Prostate gland (tissue), 2 donors: Measurements from ENCODE around the gene PTEN. TPM values are rescaled to one million over a fixed set of nuclear protein-coding genes. Genes with fewer than 3 reads are reported as not detected.
"Not testable (repeated sequence)": the region's sequence is repeated elsewhere in the genome, so short reads cannot be mapped to it uniquely, and the experiment has no call there.

ENCODE experiments used
- DNase-seq: peaks from one replicate; pipeline ENCODE4 v3.0.0-alpha.2; 2019; ENCODE audit warnings: low spot score
- H3K27ac ChIP-seq, 2 donors: fragments of 200-600 bp; sonication (generic); 2 replicates each; pipeline ENCODE4 v1.5.1; 2017 to 2019
- H3K27me3 ChIP-seq: fragments of 200-600 bp; sonication (generic); replicated peaks from 2 replicates; pipeline ENCODE4 v1.5.1; 2019; ENCODE audit not compliant: insufficient read depth
- H3K36me3 ChIP-seq, 2 donors: fragments of 200-600 bp; sonication (generic); 1 replicate in 1 of 2; 2 replicates in 1 of 2; pipeline versions ENCODE4 v1.5.1 to v1.8.1; 2017 to 2019
- H3K4me1 ChIP-seq: fragments of 200-600 bp; sonication (generic); replicated peaks from 2 replicates; pipeline ENCODE4 v1.5.1; 2019
- H3K4me3 ChIP-seq, 2 donors: fragments of 200-600 bp; sonication (generic); 2 replicates each; pipeline ENCODE4 v1.5.1; 2017 to 2019
- H3K9me3 ChIP-seq: fragments of 200-600 bp; sonication (generic); 2 replicates; pipeline ENCODE4 v1.5.1; 2017
- CTCF ChIP-seq, 4 experiments: fragments of 200-600 bp in 2 of 4; fragments of 450-650 bp in 2 of 4; sonication (generic) in 2 of 4; IDR thresholded peaks; 1 replicate in 3 of 4; 2 replicates in 1 of 4; pipeline ENCODE4 v1.5.1; 2016 to 2019; ENCODE audit warnings: antibody characterized with exemption in 4 of 4, mild to moderate bottlenecking in 2 of 4, moderate library complexity in 2 of 4
- POLR2A ChIP-seq: fragments of 450-650 bp; IDR thresholded peaks from one replicate; pipeline ENCODE4 v1.6.1; 2016; ENCODE audit warnings: antibody characterized with exemption, mild to moderate bottlenecking
- POLR2AphosphoS5 ChIP-seq: sonication (generic); formaldehyde crosslinking; IDR thresholded peaks from one replicate; pipeline ENCODE4 v1.6.1; 2017; ENCODE audit warnings: antibody characterized with exemption
- WGBS: methylation state at CpG from one replicate; pipeline ENCODE4 v1.1.5; 2018; 5-methylcytosine and 5-hydroxymethylcytosine counted together
- intact Hi-C: fragments of 100-400 bp; cut with DNase I; formaldehyde crosslinking; loops from one replicate; pipeline ENCODE4 v1.14.2; 2022
- total RNA-seq, 2 donors: library from RNA; depleted of rRNA; stranded (reverse); fragments of >200 nt; gene quantifications; one replicate each; pipeline ENCODE4 v1.1.0, GENCODE V29; 2016

Gene PTEN
- total RNA-seq, 2 donors from 2014 or later = 85.8 to 90.2 TPM

GRCh38 chr10:87862679-87863052 lies 759 bp upstream of the PTEN start:
- DNase-seq = no peak
- no peaks in the 10 kb centered on the region for H3K27me3 ChIP-seq
- intact Hi-C loops = loop anchor here (5.0 to 10.0 kb wide), 2 partner anchors 272 to 385 kb away; no protein-coding TSS in a partner anchor
- no peaks in the 10 kb centered on the region for H3K9me3 ChIP-seq
- no peaks in the 10 kb centered on the region for H3K4me1 ChIP-seq
- WGBS = under 1% methylated on average over 21 of the region's 21 CpGs
- H3K27ac ChIP-seq = peak overlapping the region; percentile 89 to 97
- no peaks in the 10 kb centered on the region for H3K36me3 ChIP-seq
- TF ChIP-seq POLR2AphosphoS5 = no peak
- no peak for TF ChIP-seq CTCF (IDR thresholded peaks at IDR 0.05)
- TF ChIP-seq POLR2A = no peak
- peak overlapping the region; percentile 64 to 95 for H3K4me3 ChIP-seq

DNA sequence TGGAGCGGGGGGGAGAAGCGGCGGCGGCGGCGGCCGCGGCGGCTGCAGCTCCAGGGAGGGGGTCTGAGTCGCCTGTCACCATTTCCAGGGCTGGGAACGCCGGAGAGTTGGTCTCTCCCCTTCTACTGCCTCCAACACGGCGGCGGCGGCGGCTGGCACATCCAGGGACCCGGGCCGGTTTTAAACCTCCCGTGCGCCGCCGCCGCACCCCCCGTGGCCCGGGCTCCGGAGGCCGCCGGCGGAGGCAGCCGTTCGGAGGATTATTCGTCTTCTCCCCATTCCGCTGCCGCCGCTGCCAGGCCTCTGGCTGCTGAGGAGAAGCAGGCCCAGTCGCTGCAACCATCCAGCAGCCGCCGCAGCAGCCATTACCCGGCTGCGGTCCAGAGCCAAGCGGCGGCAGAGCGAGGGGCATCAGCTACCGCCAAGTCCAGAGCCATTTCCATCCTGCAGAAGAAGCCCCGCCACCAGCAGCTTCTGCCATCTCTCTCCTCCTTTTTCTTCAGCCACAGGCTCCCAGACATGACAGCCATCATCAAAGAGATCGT lies 598 bp downstream of the PTEN start:
- not testable (repeated sequence) for H3K4me1 ChIP-seq, DNase-seq, H3K9me3 ChIP-seq, H3K36me3 ChIP-seq, H3K27me3 ChIP-seq
- intact Hi-C loops = loop anchor here (5.0 to 10.0 kb wide), 2 partner anchors 271 to 383 kb away; no protein-coding TSS in a partner anchor
- Histone ChIP-seq H3K4me3 (peak overlapping the region; percentile 64 to 95), H3K27ac (peak overlapping the region; percentile 89 to 97)
- 0% methylated on average over 46 of the region's 47 CpGs for WGBS

- Histone ChIP-seq H3K4me1 (no peaks in the 10 kb centered on the region), H3K36me3 (no peaks in the 10 kb centered on the region), H3K27ac (peak overlapping the region; percentile 89 to 97), H3K4me3 (peak overlapping the region; percentile 64 to 95), H3K27me3 (no peaks in the 10 kb centered on the region), H3K9me3 (no peaks in the 10 kb centered on the region)
- intact Hi-C loops = loop anchor here (5.0 to 10.0 kb wide), 2 partner anchors 270 to 383 kb away; no protein-coding TSS in a partner anchor
- TF ChIP-seq POLR2A (no peak), CTCF (IDR thresholded peaks at IDR 0.05) (no peak), POLR2AphosphoS5 (no peak)
- 0% methylated on average over 16 of the region's 16 CpGs for WGBS
- no peak for DNase-seq
These were observed 1.2 kb downstream of the PTEN start for GRCh38 chr10:87864496-87865059.

- TF ChIP-seq POLR2AphosphoS5 (peak; percentile 3), CTCF (IDR thresholded peaks at IDR 0.05) (no peak)
- no peaks in the 10 kb centered on the region for H3K36me3 ChIP-seq
- no peaks in the 10 kb centered on the region for H3K9me3 ChIP-seq
- intact Hi-C loops = loop anchor here (10.0 kb wide), 1 partner anchor 269 kb away; no protein-coding TSS in a partner anchor
- WGBS = under 1% methylated on average over 4 of the region's 4 CpGs
- peak overlapping the region; percentile 64 to 95 for H3K4me3 ChIP-seq
- H3K4me1 ChIP-seq = no peaks in the 10 kb centered on the region
- H3K27ac ChIP-seq = peak overlapping the region; percentile 89 to 97
- no peaks in the 10 kb centered on the region for H3K27me3 ChIP-seq
- DNase-seq = no peak
These were observed 1.9 kb downstream of the PTEN start for GRCh38 chr10:87865241-87865881.

- Histone ChIP-seq H3K9me3 (no peaks in the 10 kb centered on the region), H3K36me3 (no peaks in the 10 kb centered on the region), H3K27me3 (no peaks in the 10 kb centered on the region), H3K4me1 (no peaks in the 10 kb centered on the region), H3K4me3 (peak overlapping the region; percentile 64 to 95), H3K27ac (peak overlapping the region; percentile 89 to 97)
- WGBS = 4% methylated on average over 3 of the region's 3 CpGs
- intact Hi-C loops = loop anchor here (10.0 kb wide), 1 partner anchor 268 kb away; no protein-coding TSS in a partner anchor
- DNase-seq = no peak
- TF ChIP-seq POLR2A (no peak), CTCF (IDR thresholded peaks at IDR 0.05) (no peak), POLR2AphosphoS5 (no peak)
These were observed 3.1 kb downstream of the PTEN start for GRCh38 chr10:87866412-87866974.
